Liver (tissue), 9 donors: ENCODE measurements around the gene RSPH6A. TPM values are rescaled to one million over a fixed set of nuclear protein-coding genes. Genes with fewer than 3 reads are reported as not detected.

Experiments
- DNase-seq: peaks from one replicate; pipeline ENCODE4 v3.0.0-alpha.2; 2017; ENCODE audit warnings: low spot score
- H3K27ac ChIP-seq, 2 donors: one replicate each; pipeline ENCODE4 v1.7.0; 2013; ENCODE audit warnings: inconsistent platforms in 2 of 2, low read length in 2 of 2, control low read depth in 1 of 2, low read depth in 1 of 2, mild to moderate bottlenecking in 1 of 2
- H3K27me3 ChIP-seq, 4 donors: one replicate each; pipeline versions ENCODE4 v1.6.1 to v1.7.0; 2013; ENCODE audit warnings: low read length in 3 of 4, inconsistent platforms in 1 of 4, mild to moderate bottlenecking in 1 of 4, moderate library complexity in 1 of 4; ENCODE audit not compliant: control insufficient read depth in 4 of 4, insufficient read depth in 4 of 4
- H3K36me3 ChIP-seq, 4 donors: one replicate each; pipeline versions ENCODE4 v1.6.1 to v1.7.0; 2013; ENCODE audit warnings: low read length in 3 of 4, mild to moderate bottlenecking in 3 of 4, low read depth in 1 of 4, moderate library complexity in 1 of 4; ENCODE audit not compliant: control insufficient read depth in 4 of 4, insufficient read depth in 3 of 4
- H3K4me1 ChIP-seq, 4 donors: one replicate each; pipeline versions ENCODE4 v1.6.1 to v1.7.0; 2013; ENCODE audit warnings: low read length in 3 of 4, mild to moderate bottlenecking in 3 of 4, moderate library complexity in 1 of 4; ENCODE audit not compliant: control insufficient read depth in 4 of 4, insufficient read depth in 4 of 4
- H3K4me3 ChIP-seq, 3 donors: one replicate each; pipeline versions ENCODE4 v1.6.1 to v1.7.0; 2013; ENCODE audit warnings: low read length in 3 of 3, control low read depth in 1 of 3, low read depth in 1 of 3, mild to moderate bottlenecking in 1 of 3
- H3K9ac ChIP-seq, 2 donors: one replicate each; pipeline ENCODE4 v1.7.0; 2013; ENCODE audit warnings: low read length in 2 of 2, mild to moderate bottlenecking in 2 of 2, moderate library complexity in 2 of 2, control low read depth in 1 of 2, low read depth in 1 of 2
- H3K9me3 ChIP-seq, 4 donors: one replicate each; pipeline versions ENCODE4 v1.6.1 to v1.7.0; 2013; ENCODE audit warnings: low read length in 3 of 4; ENCODE audit not compliant: control insufficient read depth in 4 of 4
- FOXA1 ChIP-seq: IDR thresholded peaks from 2 replicates; pipeline ENCODE4 v1.6.1; 2016; ENCODE audit warnings: antibody characterized with exemption
- FOXA2 ChIP-seq: IDR thresholded peaks from 2 replicates; pipeline ENCODE4 v1.6.1; 2016; ENCODE audit warnings: antibody characterized with exemption
- GABPA ChIP-seq, 2 donors: IDR thresholded peaks in 1 of 2; conservative IDR thresholded peaks in 1 of 2; 2 replicates each; pipeline ENCODE4 v1.6.1; 2016; ENCODE audit warnings: antibody characterized with exemption in 2 of 2, mild to moderate bottlenecking in 1 of 2, moderate library complexity in 1 of 2
- HNF4A ChIP-seq, 2 donors: conservative IDR thresholded peaks; 2 replicates each; pipeline ENCODE4 v1.6.1; 2016; ENCODE audit warnings: antibody characterized with exemption in 2 of 2, mild to moderate bottlenecking in 2 of 2
- HNF4G ChIP-seq: IDR thresholded peaks from 2 replicates; pipeline ENCODE4 v1.6.1; 2016; ENCODE audit warnings: antibody characterized with exemption
- JUND ChIP-seq, 2 donors: IDR thresholded peaks; 2 replicates each; pipeline ENCODE4 v1.6.1; 2016; ENCODE audit warnings: antibody characterized with exemption in 2 of 2
- NR2F2 ChIP-seq: IDR thresholded peaks from 2 replicates; pipeline ENCODE4 v1.6.1; 2016; ENCODE audit warnings: antibody characterized with exemption
- RAD21 ChIP-seq, 2 donors: IDR thresholded peaks; 2 replicates each; pipeline ENCODE4 v1.6.1; 2016; ENCODE audit warnings: antibody characterized with exemption in 2 of 2, mild to moderate bottlenecking in 2 of 2
- REST ChIP-seq: IDR thresholded peaks from 2 replicates; pipeline ENCODE4 v1.6.1; 2016; ENCODE audit warnings: antibody characterized with exemption, mild to moderate bottlenecking
- SP1 ChIP-seq: IDR thresholded peaks from 2 replicates; pipeline ENCODE4 v1.6.1; 2018; ENCODE audit warnings: antibody characterized with exemption, mild to moderate bottlenecking
- TAF1 ChIP-seq: conservative IDR thresholded peaks from 2 replicates; pipeline ENCODE4 v1.6.1; 2016; ENCODE audit warnings: antibody characterized with exemption, mild to moderate bottlenecking
- YY1 ChIP-seq: IDR thresholded peaks from 2 replicates; pipeline ENCODE4 v1.6.1; 2016; ENCODE audit warnings: antibody characterized with exemption, mild to moderate bottlenecking
- ZBTB33 ChIP-seq: IDR thresholded peaks from 2 replicates; pipeline ENCODE4 v1.6.1; 2016; ENCODE audit warnings: antibody characterized with exemption
- WGBS: extraction: QIAGEN DNeasy Blood & Tissue Kit; methylation state at CpG from one replicate; pipeline ENCODE4 v1.1.7; 2013; 5-methylcytosine and 5-hydroxymethylcytosine counted together
- polyA plus RNA-seq, 2 donors: library from polyadenylated mRNA; stranded (reverse) in 1 of 2; unstranded in 1 of 2; fragments of 200-250 nt in 1 of 2; fragments of >200 nt in 1 of 2; fragmentation: Nextera tagmentation in 1 of 2; extraction: Ambion mirVana in 1 of 2; gene quantifications; one replicate each; pipeline versions ENCODE4 v1.2.1 to v1.2.3, GENCODE V29; 2013 to 2015
- total RNA-seq, 2 donors: library from RNA; depleted of rRNA; stranded (reverse); fragments of >200 nt; gene quantifications; one replicate each; pipeline ENCODE4 v1.2.3, GENCODE V29; 2014
- TF ChIP-seq, protein P1 (sequence below): fragments of 150-350 bp; IDR thresholded peaks from 2 replicates; pipeline ENCODE4 v1.5.1; 2017; ENCODE audit warnings: improper control_type of control experiment, low read depth, low read length; ENCODE audit not compliant: missing input control
- donor health status: healthy.
- donor health status: healthy.
- donor health status: healthy.
- donor health status: healthy.
- donor health status: healthy.

Gene RSPH6A
- total RNA-seq (under 1 TPM in 1 of 2 donors, not detected in 1; 0.08 TPM), polyA plus RNA-seq (not detected)

GRCh38 chr19:45814851-45815480 lies at the start of gene RSPH6A:
TSS of gene RSPH6A (minus strand) at chr19:45815308. CDS start at chr19:45815176, 132 bp downstream.
- Histone ChIP-seq H3K4me1 (peaks cover 0 to 7% (median 0%) of the 10 kb centered on the region in 4 donors), H3K4me3 (no peak within 1 kb of the TSS), H3K27me3 (no peaks in the 10 kb centered on the region), H3K9ac (no peak within 1 kb of the TSS), H3K9me3 (no peaks in the 10 kb centered on the region), H3K36me3 (peaks cover 0 to 13% (median 2%) of the 10 kb centered on the region in 4 donors), H3K27ac (no peak within 1 kb of the TSS)
- TF ChIP-seq HNF4A (conservative IDR thresholded peaks at IDR 0.05): no peak
- TF ChIP-seq ZBTB33: no peak
- TF ChIP-seq HNF4G: no peak
- TF ChIP-seq RAD21 (IDR thresholded peaks at IDR 0.05): no peak
- TF ChIP-seq JUND (IDR thresholded peaks at IDR 0.05): no peak
- no peak for TF ChIP-seq FOXA2
- TF ChIP-seq, protein P1, sequence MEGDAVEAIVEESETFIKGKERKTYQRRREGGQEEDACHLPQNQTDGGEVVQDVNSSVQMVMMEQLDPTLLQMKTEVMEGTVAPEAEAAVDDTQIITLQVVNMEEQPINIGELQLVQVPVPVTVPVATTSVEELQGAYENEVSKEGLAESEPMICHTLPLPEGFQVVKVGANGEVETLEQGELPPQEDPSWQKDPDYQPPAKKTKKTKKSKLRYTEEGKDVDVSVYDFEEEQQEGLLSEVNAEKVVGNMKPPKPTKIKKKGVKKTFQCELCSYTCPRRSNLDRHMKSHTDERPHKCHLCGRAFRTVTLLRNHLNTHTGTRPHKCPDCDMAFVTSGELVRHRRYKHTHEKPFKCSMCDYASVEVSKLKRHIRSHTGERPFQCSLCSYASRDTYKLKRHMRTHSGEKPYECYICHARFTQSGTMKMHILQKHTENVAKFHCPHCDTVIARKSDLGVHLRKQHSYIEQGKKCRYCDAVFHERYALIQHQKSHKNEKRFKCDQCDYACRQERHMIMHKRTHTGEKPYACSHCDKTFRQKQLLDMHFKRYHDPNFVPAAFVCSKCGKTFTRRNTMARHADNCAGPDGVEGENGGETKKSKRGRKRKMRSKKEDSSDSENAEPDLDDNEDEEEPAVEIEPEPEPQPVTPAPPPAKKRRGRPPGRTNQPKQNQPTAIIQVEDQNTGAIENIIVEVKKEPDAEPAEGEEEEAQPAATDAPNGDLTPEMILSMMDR: no peak
- DNase-seq: no peak
- 70% methylated on average over 40 of the region's 40 CpGs for WGBS

DNA sequence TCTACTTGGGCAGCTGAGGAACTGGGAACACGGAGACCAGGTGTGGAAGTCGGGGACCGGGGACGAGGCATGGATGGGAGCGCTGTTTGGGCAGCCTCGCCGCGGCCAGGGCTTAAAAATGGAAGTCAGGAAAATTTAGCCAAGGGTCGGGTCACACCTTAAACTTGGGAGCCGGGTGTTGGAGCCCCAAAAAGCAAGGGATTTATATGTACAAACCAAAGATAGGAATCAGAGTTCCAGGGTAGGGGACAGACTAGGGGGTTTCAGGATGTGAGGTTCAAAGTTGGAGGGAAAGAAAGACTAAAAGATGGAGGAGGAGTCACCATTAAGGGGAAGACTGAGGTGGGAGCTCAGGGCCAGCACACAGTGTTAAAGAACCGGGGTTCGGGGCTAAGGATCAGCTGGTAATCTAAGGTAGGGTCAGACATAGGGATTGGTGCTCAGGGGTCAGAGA lies 49.5 kb upstream of the RSPH6A start:
- WGBS: 9% methylated on average over 12 of the region's 12 CpGs
- peak overlapping the region; percentile 98 to 99 for H3K9ac ChIP-seq
- H3K36me3 ChIP-seq: no peaks in the 10 kb centered on the region
- no peaks in the 10 kb centered on the region for H3K9me3 ChIP-seq
- peaks cover 9 to 57% (median 40%) of the 10 kb centered on the region in 4 donors for H3K4me1 ChIP-seq
- peak overlapping the region; percentile 83 to 92 (median 83) for H3K4me3 ChIP-seq
- no peak for DNase-seq
- H3K27me3 ChIP-seq: no peaks in the 10 kb centered on the region
- H3K27ac ChIP-seq: peak overlapping the region; percentile 96
- TF ChIP-seq TAF1: no peak
- no peak for TF ChIP-seq YY1
- TF ChIP-seq FOXA2: no peak
- TF ChIP-seq RAD21 (IDR thresholded peaks at IDR 0.05): no peak
- no peak for TF ChIP-seq ZBTB33
- no peak for TF ChIP-seq GABPA (IDR thresholded peaks at IDR 0.05 in 1 of 2, conservative IDR thresholded peaks at IDR 0.05 in 1 of 2)
- TF ChIP-seq SP1: no peak
- no peak for TF ChIP-seq NR2F2
- TF ChIP-seq FOXA1: no peak
- no peak for TF ChIP-seq REST
- no peak for TF ChIP-seq HNF4G
